SH-SY5Y (cell line): ENCODE results near the gene STARD7.

Experiments
- GATA2 ChIP-seq: IDR thresholded peaks from 2 replicates; pipeline ENCODE4 v1.6.1; 2011; ENCODE audit warnings: mild to moderate bottlenecking, low read depth, low read length
- GATA3 ChIP-seq: IDR thresholded peaks from 2 replicates; pipeline ENCODE4 v1.6.1; 2011; ENCODE audit warnings: low read depth, mild to moderate bottlenecking, low read length, moderate library complexity

- TF ChIP-seq GATA3 (no peak), GATA2 (no peak)
Measured at GRCh38 chr2:96233436-96233835, 24.8 kb upstream of the STARD7 start.
